ENCODE measurements around the gene PHRF1. TPM values are rescaled to one million over a fixed set of nuclear protein-coding genes. Genes with fewer than 3 reads are reported as not detected.

The PHRF1 gene
- polyA plus RNA-seq, 1 donor from 2014 or later: 8.5 TPM

GRCh38 chr11:656866-657265 is 80.6 kb downstream of the PHRF1 start:
- H2AFZ ChIP-seq (ENCODE audit: low read depth, low read length): no peak overlapping the region
- H3K27ac ChIP-seq (ENCODE audit: low read length): no peak overlapping the region
- no peaks in the 10 kb centered on the region for H3K27me3 ChIP-seq (ENCODE audit: insufficient read depth, low read depth, low read length)
- H3F3A ChIP-seq (ENCODE audit: insufficient read depth, low read length, poor library complexity, severe bottlenecking): no peaks in the 10 kb centered on the region
- H3K9me2 ChIP-seq (ENCODE audit: insufficient read depth, low read length): no peaks in the 10 kb centered on the region
- H3K9ac ChIP-seq (ENCODE audit: low read length): no peak overlapping the region
- H4K20me1 ChIP-seq (ENCODE audit: insufficient read depth): no peaks in the 10 kb centered on the region
- no peak overlapping the region for H3K4me3 ChIP-seq (ENCODE audit: low read length)
- H3K4me2 ChIP-seq (ENCODE audit: low read length): no peak overlapping the region
- H3K36me3 ChIP-seq (ENCODE audit: insufficient read depth, low read length): no peaks in the 10 kb centered on the region
- no peaks in the 10 kb centered on the region for H3K9me3 ChIP-seq (ENCODE audit: low read length)
- TF ChIP-seq EP300 (conservative IDR thresholded peaks at IDR 0.05; ENCODE audit: poor library complexity, severe bottlenecking): no peak
- TF ChIP-seq EZH2 (IDR thresholded peaks at IDR 0.05; ENCODE audit: borderline replicate concordance, insufficient read depth, low read length, poor library complexity, severe bottlenecking): no peak
- no peak for TF ChIP-seq TAF1 (IDR thresholded peaks at IDR 0.05; ENCODE audit: low read depth)
- TF ChIP-seq RAD21 (conservative IDR thresholded peaks at IDR 0.05): no peak
- TF ChIP-seq MXI1 (conservative IDR thresholded peaks at IDR 0.05; ENCODE audit: poor library complexity, severe bottlenecking): no peak
- no peak for TF ChIP-seq REST (IDR thresholded peaks at IDR 0.05; ENCODE audit: borderline replicate concordance)
- TF ChIP-seq SMC3 (conservative IDR thresholded peaks at IDR 0.05; ENCODE audit: poor library complexity): no peak
- no peak for TF ChIP-seq CTCF (IDR thresholded peaks at IDR 0.05; ENCODE audit: poor library complexity, severe bottlenecking)
- TF ChIP-seq POLR2AphosphoS5 (IDR thresholded peaks at IDR 0.05): no peak
- no peaks in the 10 kb centered on the region for H3K79me2 ChIP-seq (replicated peaks; ENCODE audit: insufficient read depth, low read length)

GRCh38 chr11:657691-658126 is 81.4 kb downstream of the PHRF1 start:
- H3K9ac ChIP-seq (ENCODE audit: low read length): no peak overlapping the region
- H3K27ac ChIP-seq (ENCODE audit: low read length): no peak overlapping the region
- no peaks in the 10 kb centered on the region for H3K9me2 ChIP-seq (ENCODE audit: insufficient read depth, low read length)
- no peak for TF ChIP-seq MXI1 (conservative IDR thresholded peaks at IDR 0.05; ENCODE audit: poor library complexity, severe bottlenecking)
- TF ChIP-seq TAF1 (IDR thresholded peaks at IDR 0.05; ENCODE audit: low read depth): no peak
- TF ChIP-seq EZH2 (IDR thresholded peaks at IDR 0.05; ENCODE audit: borderline replicate concordance, insufficient read depth, low read length, poor library complexity, severe bottlenecking): no peak
- TF ChIP-seq EP300 (conservative IDR thresholded peaks at IDR 0.05; ENCODE audit: poor library complexity, severe bottlenecking): no peak
- no peak for TF ChIP-seq CTCF (IDR thresholded peaks at IDR 0.05; ENCODE audit: poor library complexity, severe bottlenecking)
- TF ChIP-seq REST (IDR thresholded peaks at IDR 0.05; ENCODE audit: borderline replicate concordance): no peak
- TF ChIP-seq POLR2AphosphoS5 (IDR thresholded peaks at IDR 0.05): no peak
- TF ChIP-seq SMC3 (conservative IDR thresholded peaks at IDR 0.05; ENCODE audit: poor library complexity): no peak
- TF ChIP-seq RAD21 (conservative IDR thresholded peaks at IDR 0.05): no peak
- H3K9me3 ChIP-seq (ENCODE audit: low read length): no peaks in the 10 kb centered on the region
- H3K79me2 ChIP-seq (replicated peaks; ENCODE audit: insufficient read depth, low read length): no peaks in the 10 kb centered on the region
- no peak overlapping the region for H2AFZ ChIP-seq (ENCODE audit: low read depth, low read length)
- H3F3A ChIP-seq (ENCODE audit: insufficient read depth, low read length, poor library complexity, severe bottlenecking): no peaks in the 10 kb centered on the region
- no peaks in the 10 kb centered on the region for H3K36me3 ChIP-seq (ENCODE audit: insufficient read depth, low read length)
- no peaks in the 10 kb centered on the region for H3K27me3 ChIP-seq (ENCODE audit: insufficient read depth, low read depth, low read length)
- no peaks in the 10 kb centered on the region for H4K20me1 ChIP-seq (ENCODE audit: insufficient read depth)
- H3K4me2 ChIP-seq (ENCODE audit: low read length): no peak overlapping the region
- no peak overlapping the region for H3K4me3 ChIP-seq (ENCODE audit: low read length)
